GM20431 (cell line): ENCODE data around the gene TMTC1.

Experiments used
- in situ Hi-C: fragments of 300-500 bp; cut with MseI, MboI; formaldehyde crosslinking; loops from one replicate; pipeline ENCODE4 v1.15.0; 2020; ENCODE audit warnings: low sequenced_read_pairs; ENCODE audit not compliant: unreplicated experiment

TMTC1 gene

GRCh38 chr12:29688914-29689313 is 94.8 kb downstream of the TMTC1 start:
- in situ Hi-C loops = no loop called here

GRCh38 chr12:29682088-29682487 is 101.7 kb downstream of the TMTC1 start:
- in situ Hi-C loops = no loop called here

- in situ Hi-C loops = no loop called here
These were observed 102.4 kb downstream of the TMTC1 start for GRCh38 chr12:29681370-29681769.

- in situ Hi-C loops = no loop called here
These were observed 107.1 kb downstream of the TMTC1 start for GRCh38 chr12:29676676-29677075.

GRCh38 chr12:29674463-29674862 is 109.3 kb downstream of the TMTC1 start:
- in situ Hi-C loops = no loop called here

GRCh38 chr12:29673346-29673745 is 110.4 kb downstream of the TMTC1 start:
- in situ Hi-C loops = no loop called here

- in situ Hi-C loops = no loop called here
These were observed 111.2 kb downstream of the TMTC1 start for GRCh38 chr12:29672580-29672979.

- in situ Hi-C loops = no loop called here
These were observed 112.0 kb downstream of the TMTC1 start for GRCh38 chr12:29671742-29672141.

GRCh38 chr12:29667011-29667410 is 116.7 kb downstream of the TMTC1 start:
- in situ Hi-C loops = no loop called here

GRCh38 chr12:29665107-29665506 is 118.6 kb downstream of the TMTC1 start:
- in situ Hi-C loops = no loop called here

GRCh38 chr12:29662734-29663323 is 120.9 kb downstream of the TMTC1 start:
- in situ Hi-C loops = no loop called here

GRCh38 chr12:29660847-29661246 is 122.9 kb downstream of the TMTC1 start:
- in situ Hi-C loops = no loop called here

- in situ Hi-C loops = no loop called here
These were observed 126.8 kb downstream of the TMTC1 start for GRCh38 chr12:29656762-29657538.

- in situ Hi-C loops = no loop called here
These were observed 127.9 kb downstream of the TMTC1 start for GRCh38 chr12:29655861-29656260.

- in situ Hi-C loops = no loop called here
These were observed 130.5 kb downstream of the TMTC1 start for GRCh38 chr12:29653286-29653685.

GRCh38 chr12:29650371-29650770 is 133.4 kb downstream of the TMTC1 start:
- in situ Hi-C loops = no loop called here

- in situ Hi-C loops = no loop called here
These were observed 134.0 kb downstream of the TMTC1 start for GRCh38 chr12:29649722-29650121.

- in situ Hi-C loops = no loop called here
These were observed 139.1 kb downstream of the TMTC1 start for GRCh38 chr12:29644536-29645162.

GRCh38 chr12:29640589-29641345 is 143.0 kb downstream of the TMTC1 start:
- in situ Hi-C loops = no loop called here

- in situ Hi-C loops = no loop called here
These were observed 143.7 kb downstream of the TMTC1 start for GRCh38 chr12:29639893-29640495.
